Endothelial cell of umbilical vein (primary cell): Measurements from ENCODE around the gene XPNPEP2.

ENCODE experiments used
- POLR2A ChIP-seq: IDR thresholded peaks from 2 replicates; pipeline ENCODE4 v1.6.1; 2012; ENCODE audit warnings: low read depth, mild to moderate bottlenecking, control low read depth, low read length
- TF ChIP-seq, protein P1 (sequence below): IDR thresholded peaks from 2 replicates; pipeline ENCODE4 v1.6.1; 2011; ENCODE audit not compliant: insufficient read depth, insufficient read length

- TF ChIP-seq POLR2A = no peak
- TF ChIP-seq, protein P1, sequence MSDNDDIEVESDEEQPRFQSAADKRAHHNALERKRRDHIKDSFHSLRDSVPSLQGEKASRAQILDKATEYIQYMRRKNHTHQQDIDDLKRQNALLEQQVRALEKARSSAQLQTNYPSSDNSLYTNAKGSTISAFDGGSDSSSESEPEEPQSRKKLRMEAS = no peak
Measured at GRCh38 chrX:129747533-129747932, 8.8 kb downstream of the XPNPEP2 start.
